HEK293 (cell line): ENCODE results near the gene KIAA1614.
A peak's percentile ranks its signal among the peaks of the same experiment; 100 is the strongest.

Source experiments
- CTCF ChIA-PET: fragments of 350-600 bp; formaldehyde crosslinking; extraction: SDS; loops from one replicate; lab custom pipeline; 2021; ENCODE audit warnings: antibody characterized with exemption; lab: Yijun Ruan, JAX
- POLR2A ChIA-PET: fragments of 300-600 bp; formaldehyde crosslinking; extraction: SDS; loops from one replicate; lab custom pipeline; 2020; ENCODE audit warnings: antibody characterized with exemption, inconsistent platforms; lab: Yijun Ruan, JAX
- H3K27ac ChIP-seq: fragments of 200-500 bp; sonication (Bioruptor generic); 2 replicates; pipeline ENCODE4 v1.5.1; 2014; ENCODE audit warnings: low read depth, low read length, control low read depth, inconsistent platforms; ENCODE audit errors: extremely low read depth
- H3K36me3 ChIP-seq, 2 experiments: fragments of 200-500 bp in 1 of 2; sonication (Bioruptor generic) in 1 of 2; 1 replicate in 1 of 2; 2 replicates in 1 of 2; pipeline ENCODE4 v1.5.1; 2014 to 2017; ENCODE audit warnings: inconsistent platforms in 2 of 2, low read length in 2 of 2; ENCODE audit not compliant: control insufficient read depth in 2 of 2, insufficient read depth in 1 of 2
- H3K4me1 ChIP-seq: fragments of 200-500 bp; sonication (Bioruptor generic); 2 replicates; pipeline ENCODE4 v1.5.1; 2014; ENCODE audit warnings: mild to moderate bottlenecking, low read length, inconsistent platforms; ENCODE audit not compliant: control insufficient read depth, insufficient read depth
- H3K4me3 ChIP-seq: 2 replicates; pipeline ENCODE4 v1.5.1; 2011; ENCODE audit warnings: low read depth, mild to moderate bottlenecking, control low read depth, low read length, moderate library complexity
- H3K9me3 ChIP-seq: fragments of 200-500 bp; sonication (Bioruptor generic); 2 replicates; pipeline ENCODE4 v1.5.1; 2014; ENCODE audit warnings: low read depth, low read length, inconsistent platforms; ENCODE audit not compliant: control insufficient read depth, insufficient read depth
- PRDM1 ChIP-seq: fragments of 450-650 bp; formaldehyde crosslinking; IDR thresholded peaks from 2 replicates; pipeline ENCODE4; 2016; ENCODE audit warnings: missing biosample characterization, missing genetic modification characterization
- PRDM4 ChIP-seq: fragments of 450-650 bp; formaldehyde crosslinking; IDR thresholded peaks from 2 replicates; pipeline ENCODE4 v1.5.1; 2017; ENCODE audit warnings: missing biosample characterization, missing genetic modification characterization
- SP2 ChIP-seq: fragments of 450-650 bp; formaldehyde crosslinking; IDR thresholded peaks from 2 replicates; pipeline ENCODE4 v1.5.1; 2016; ENCODE audit warnings: missing biosample characterization, missing genetic modification characterization
- ZBTB48 ChIP-seq: fragments of 450-650 bp; formaldehyde crosslinking; IDR thresholded peaks from 2 replicates; pipeline ENCODE4 v1.5.1; 2016; ENCODE audit warnings: missing biosample characterization, missing genetic modification characterization
- ZEB2 ChIP-seq: fragments of 450-650 bp; formaldehyde crosslinking; IDR thresholded peaks from 2 replicates; pipeline ENCODE4 v1.5.1; 2016; ENCODE audit warnings: missing biosample characterization, missing genetic modification characterization
- ZFP3 ChIP-seq: fragments of 450-650 bp; formaldehyde crosslinking; IDR thresholded peaks from 2 replicates; pipeline ENCODE4 v1.5.1; 2016; ENCODE audit warnings: low read depth, missing biosample characterization, missing genetic modification characterization
- ZIC2 ChIP-seq: fragments of 450-650 bp; formaldehyde crosslinking; IDR thresholded peaks from 2 replicates; pipeline ENCODE4 v1.5.1; 2016; ENCODE audit warnings: missing biosample characterization, missing genetic modification characterization
- ZNF132 ChIP-seq: fragments of 450-650 bp; formaldehyde crosslinking; IDR thresholded peaks from 2 replicates; pipeline ENCODE4 v1.5.1; 2017; ENCODE audit warnings: missing biosample characterization, missing genetic modification characterization, borderline replicate concordance
- ZNF146 ChIP-seq: fragments of 450-650 bp; formaldehyde crosslinking; IDR thresholded peaks from 2 replicates; pipeline ENCODE4 v1.5.1; 2016; ENCODE audit warnings: missing biosample characterization, missing genetic modification characterization
- ZNF157 ChIP-seq: fragments of 450-650 bp; formaldehyde crosslinking; IDR thresholded peaks from 2 replicates; pipeline ENCODE4 v1.5.1; 2016; ENCODE audit warnings: missing biosample characterization, missing genetic modification characterization
- ZNF18 ChIP-seq: fragments of 450-650 bp; formaldehyde crosslinking; IDR thresholded peaks from 2 replicates; pipeline ENCODE4 v1.5.1; 2016; ENCODE audit warnings: missing biosample characterization, missing genetic modification characterization
- ZNF341 ChIP-seq: fragments of 450-650 bp; formaldehyde crosslinking; IDR thresholded peaks from 2 replicates; pipeline ENCODE4; 2016; ENCODE audit warnings: low read depth, missing biosample characterization, missing genetic modification characterization
- ZNF366 ChIP-seq: fragments of 450-650 bp; formaldehyde crosslinking; conservative IDR thresholded peaks from 2 replicates; pipeline ENCODE4 v1.5.1; 2016; ENCODE audit warnings: missing biosample characterization, missing genetic modification characterization
- ZNF433 ChIP-seq: fragments of 450-650 bp; formaldehyde crosslinking; IDR thresholded peaks from 2 replicates; pipeline ENCODE4 v1.5.1; 2016; ENCODE audit warnings: missing biosample characterization, missing genetic modification characterization, low read depth
- ZNF449 ChIP-seq: fragments of 450-650 bp; formaldehyde crosslinking; IDR thresholded peaks from 2 replicates; pipeline ENCODE4 v1.5.1; 2017; ENCODE audit warnings: missing biosample characterization, mild to moderate bottlenecking, missing genetic modification characterization, moderate library complexity
- ZNF585B ChIP-seq: fragments of 450-650 bp; formaldehyde crosslinking; IDR thresholded peaks from 2 replicates; pipeline ENCODE4 v1.5.1; 2016; ENCODE audit warnings: missing biosample characterization, missing genetic modification characterization
- ZNF639 ChIP-seq: fragments of 450-650 bp; formaldehyde crosslinking; IDR thresholded peaks from 2 replicates; pipeline ENCODE4 v1.5.1; 2016; ENCODE audit warnings: missing biosample characterization, missing genetic modification characterization
- ZNF670 ChIP-seq: fragments of 450-650 bp; formaldehyde crosslinking; IDR thresholded peaks from 2 replicates; pipeline ENCODE4 v1.5.1; 2016; ENCODE audit warnings: missing biosample characterization, missing genetic modification characterization, low read depth

KIAA1614 gene

GRCh38 chr1:180940445-180940844, 27.7 kb downstream of the KIAA1614 start:
- TF ChIP-seq PRDM1 (no peak), ZNF366 (tag by site-specific recombination) (peak; percentile 62)
- no peak overlapping the region for H3K4me3 ChIP-seq
- no peak overlapping the region for H3K27ac ChIP-seq
- ChIA-PET POLR2A (interaction anchor here (0.7 kb wide), 1 partner anchor 135 kb away, joined by 3 read pairs; no protein-coding TSS in a partner anchor), CTCF (interaction anchor here (0.7 to 1.4 kb wide), 2 partner anchors 59 to 202 kb away, joined by 3 read pairs; no protein-coding TSS in a partner anchor)
- no peaks in the 10 kb centered on the region for H3K4me1 ChIP-seq
- no peaks in the 10 kb centered on the region for H3K9me3 ChIP-seq
- no peaks in the 10 kb centered on the region for H3K36me3 ChIP-seq

GRCh38 chr1:180941518-180942275, 29.0 kb downstream of the KIAA1614 start:
- ChIA-PET POLR2A (interaction anchor here (0.7 kb wide), 1 partner anchor 14 kb away, joined by 3 read pairs; no protein-coding TSS in a partner anchor), CTCF (interaction anchor here (0.6 kb wide), 1 partner anchor 1139 kb away, joined by 3 read pairs; no protein-coding TSS in a partner anchor)
- no peaks in the 10 kb centered on the region for H3K4me1 ChIP-seq
- no peaks in the 10 kb centered on the region; a peak in 1 of 3 replicates for H3K36me3 ChIP-seq
- TF ChIP-seq ZNF146 (no peak), ZNF18 (tag by site-specific recombination) (no peak), ZNF157 (tag by site-specific recombination) (no peak)
- H3K27ac ChIP-seq = no peak overlapping the region
- no peak overlapping the region for H3K4me3 ChIP-seq
- H3K9me3 ChIP-seq = no peaks in the 10 kb centered on the region

- ChIA-PET POLR2A (no interaction called here), CTCF (no interaction called here)
- no peak overlapping the region for H3K27ac ChIP-seq
- H3K4me3 ChIP-seq = no peak overlapping the region
- TF ChIP-seq ZBTB48 (tag by site-specific recombination) = no peak
- TF ChIP-seq PRDM4 (tag by site-specific recombination) = no peak
- no peak for TF ChIP-seq SP2
- no peak for TF ChIP-seq ZNF341 (tag by site-specific recombination)
- TF ChIP-seq ZNF132 (tag by site-specific recombination) = no peak
- peak; percentile 62; the same call in 1 of the 2 replicates for TF ChIP-seq ZNF449 (tag by site-specific recombination)
- H3K9me3 ChIP-seq = no peaks in the 10 kb centered on the region
- H3K4me1 ChIP-seq = no peaks in the 10 kb centered on the region
- peaks cover 0 to 15% of the 10 kb centered on the region in 2 experiments; a peak in 2 of 3 replicates for H3K36me3 ChIP-seq
These were observed 32.5 kb downstream of the KIAA1614 start for GRCh38 chr1:180945151-180945550.

GRCh38 chr1:180945551-180945950, 32.9 kb downstream of the KIAA1614 start:
- TF ChIP-seq ZNF670 (tag by site-specific recombination) (no peak), ZIC2 (tag by site-specific recombination) (peak; percentile 56), ZNF585B (tag by site-specific recombination) (no peak), ZNF433 (tag by site-specific recombination) (no peak), ZFP3 (tag by site-specific recombination) (no peak), ZNF639 (tag by site-specific recombination) (no peak), ZEB2 (no peak)
- no peaks in the 10 kb centered on the region for H3K4me1 ChIP-seq
- H3K27ac ChIP-seq = no peak overlapping the region
- CTCF ChIA-PET = no interaction called here
- H3K36me3 ChIP-seq = peaks cover 0 to 19% of the 10 kb centered on the region in 2 experiments; a peak in 2 of 3 replicates
- no peak overlapping the region for H3K4me3 ChIP-seq
- H3K9me3 ChIP-seq = no peaks in the 10 kb centered on the region
- POLR2A ChIA-PET = no interaction called here
